ENCODE measurements around the gene PGA5. TPM values are rescaled to one million over a fixed set of nuclear protein-coding genes. Genes with fewer than 3 reads are reported as not detected.

The PGA5 gene
- total RNA-seq, 1 donor = not detected

- no peak for TF ChIP-seq CTCF (IDR thresholded peaks at IDR 0.05; ENCODE audit: extremely low read depth, low read depth, low read length)
- no peak for DNase-seq (ENCODE audit: insufficient read length, low spot score, missing footprints)
- H3K79me2 ChIP-seq (ENCODE audit: insufficient read depth, low read length) = no peaks in the 10 kb centered on the region
Measured at GRCh38 chr11:61264795-61265194, 23.8 kb downstream of the PGA5 start.

GRCh38 chr11:61265357-61265756 is 24.4 kb downstream of the PGA5 start:
- Histone ChIP-seq H3K79me2 (ENCODE audit: insufficient read depth, low read length) (no peaks in the 10 kb centered on the region), H3K4me3 (ENCODE audit: insufficient read depth, low read length) (no peak overlapping the region)
- no peak for TF ChIP-seq CTCF (IDR thresholded peaks at IDR 0.05; ENCODE audit: extremely low read depth, low read depth, low read length)

More at GRCh38 chr11:61264795-61265194, 23.8 kb downstream of the PGA5 start:
- H3K4me1 ChIP-seq (ENCODE audit: insufficient read depth, low read length) = no peaks in the 10 kb centered on the region
- H4K20me1 ChIP-seq (ENCODE audit: insufficient read depth, low read length) = no peaks in the 10 kb centered on the region
- no peak overlapping the region for H3K27ac ChIP-seq (ENCODE audit: low read depth, low read length)
- no peaks in the 10 kb centered on the region for H3K9me3 ChIP-seq (ENCODE audit: low read depth, low read length)
- no peaks in the 10 kb centered on the region for H3K27me3 ChIP-seq (ENCODE audit: insufficient read depth, low read length)
- H2AFZ ChIP-seq (ENCODE audit: low read length) = no peak overlapping the region
- H3K36me3 ChIP-seq (ENCODE audit: insufficient read depth, low read length) = no peaks in the 10 kb centered on the region
- no peak overlapping the region for H3K4me3 ChIP-seq (ENCODE audit: insufficient read depth, low read length)
- H3K4me2 ChIP-seq (ENCODE audit: insufficient read depth, low read length) = no peak overlapping the region

GRCh38 chr11:61266602-61267001 is 25.6 kb downstream of the PGA5 start:
- Histone ChIP-seq H3K4me3 (ENCODE audit: insufficient read depth, low read length) (no peak overlapping the region), H3K36me3 (ENCODE audit: insufficient read depth, low read length) (peaks cover 2% of the 10 kb centered on the region), H3K79me2 (ENCODE audit: insufficient read depth, low read length) (no peaks in the 10 kb centered on the region), H3K9me3 (ENCODE audit: low read depth, low read length) (no peaks in the 10 kb centered on the region), H2AFZ (ENCODE audit: low read length) (no peak overlapping the region), H3K4me1 (ENCODE audit: insufficient read depth, low read length) (no peaks in the 10 kb centered on the region), H4K20me1 (ENCODE audit: insufficient read depth, low read length) (no peaks in the 10 kb centered on the region), H3K4me2 (ENCODE audit: insufficient read depth, low read length) (no peak overlapping the region), H3K27me3 (ENCODE audit: insufficient read depth, low read length) (no peaks in the 10 kb centered on the region), H3K27ac (ENCODE audit: low read depth, low read length) (no peak overlapping the region)
- TF ChIP-seq CTCF (IDR thresholded peaks at IDR 0.05; ENCODE audit: extremely low read depth, low read depth, low read length) = no peak
- DNase-seq (ENCODE audit: insufficient read length, low spot score, missing footprints) = no peak

More at GRCh38 chr11:61265357-61265756, 24.4 kb downstream of the PGA5 start:
- no peaks in the 10 kb centered on the region for H3K4me1 ChIP-seq (ENCODE audit: insufficient read depth, low read length)
- no peaks in the 10 kb centered on the region for H3K27me3 ChIP-seq (ENCODE audit: insufficient read depth, low read length)
- H3K4me2 ChIP-seq (ENCODE audit: insufficient read depth, low read length) = no peak overlapping the region
- H4K20me1 ChIP-seq (ENCODE audit: insufficient read depth, low read length) = no peaks in the 10 kb centered on the region
- H2AFZ ChIP-seq (ENCODE audit: low read length) = no peak overlapping the region
- no peaks in the 10 kb centered on the region for H3K36me3 ChIP-seq (ENCODE audit: insufficient read depth, low read length)
- no peak for DNase-seq (ENCODE audit: insufficient read length, low spot score, missing footprints)
- H3K27ac ChIP-seq (ENCODE audit: low read depth, low read length) = no peak overlapping the region
- no peaks in the 10 kb centered on the region for H3K9me3 ChIP-seq (ENCODE audit: low read depth, low read length)

- Histone ChIP-seq H3K36me3 (ENCODE audit: insufficient read depth, low read length) (peaks cover 3% of the 10 kb centered on the region), H2AFZ (ENCODE audit: low read length) (no peak overlapping the region), H3K9me3 (ENCODE audit: low read depth, low read length) (no peaks in the 10 kb centered on the region), H3K27me3 (ENCODE audit: insufficient read depth, low read length) (no peaks in the 10 kb centered on the region), H3K4me1 (ENCODE audit: insufficient read depth, low read length) (no peaks in the 10 kb centered on the region), H3K27ac (ENCODE audit: low read depth, low read length) (no peak overlapping the region), H4K20me1 (ENCODE audit: insufficient read depth, low read length) (no peaks in the 10 kb centered on the region), H3K4me2 (ENCODE audit: insufficient read depth, low read length) (no peak overlapping the region), H3K4me3 (ENCODE audit: insufficient read depth, low read length) (no peak overlapping the region), H3K79me2 (ENCODE audit: insufficient read depth, low read length) (no peaks in the 10 kb centered on the region)
- TF ChIP-seq CTCF (IDR thresholded peaks at IDR 0.05; ENCODE audit: extremely low read depth, low read depth, low read length) = no peak
- no peak for DNase-seq (ENCODE audit: insufficient read length, low spot score, missing footprints)
Measured at GRCh38 chr11:61267437-61267841, 26.5 kb downstream of the PGA5 start.

Data from osteoblast (primary cell).